ENCODE results near the gene CIT. TPM values are rescaled to one million over a fixed set of nuclear protein-coding genes. Genes with fewer than 3 reads are reported as not detected.

The CIT gene
- total RNA-seq, 1 experiment from 2014 or later: 67.9 TPM

- no peaks in the 10 kb centered on the region for H3K4me1 ChIP-seq (ENCODE audit: control insufficient read depth, insufficient read depth, low read length)
- no TSS peak for BruUV-seq (replicated peaks)
- H3K27me3 ChIP-seq (ENCODE audit: control insufficient read depth, insufficient read depth, low read length): no peaks in the 10 kb centered on the region
- ATAC-seq (no peak), DNase-seq (ENCODE audit: low read depth, low spot score) (no peak)
- ChIA-PET CTCF (no interaction called here), POLR2A (no interaction called here)
- H3K36me3 ChIP-seq (ENCODE audit: control insufficient read depth, insufficient read depth, low read length): no peaks in the 10 kb centered on the region; the same call in 1 of the 2 replicates
- intact Hi-C loops (cut with micrococcal nuclease; ENCODE audit: unreplicated experiment) (no loop called here), in situ Hi-C loops (cut with HindIII; ENCODE audit: low pct_unique_long_range_greater_than_20kb, low sequenced_read_pairs) (no loop called here)
- no peak overlapping the region for H3K4me3 ChIP-seq (ENCODE audit: low read depth in 2 of 2, low read length in 2 of 2)
- no peaks in the 10 kb centered on the region for H3K9me3 ChIP-seq (ENCODE audit: control insufficient read depth, insufficient read depth, low read depth, low read length)
- TF ChIP-seq, protein P1, sequence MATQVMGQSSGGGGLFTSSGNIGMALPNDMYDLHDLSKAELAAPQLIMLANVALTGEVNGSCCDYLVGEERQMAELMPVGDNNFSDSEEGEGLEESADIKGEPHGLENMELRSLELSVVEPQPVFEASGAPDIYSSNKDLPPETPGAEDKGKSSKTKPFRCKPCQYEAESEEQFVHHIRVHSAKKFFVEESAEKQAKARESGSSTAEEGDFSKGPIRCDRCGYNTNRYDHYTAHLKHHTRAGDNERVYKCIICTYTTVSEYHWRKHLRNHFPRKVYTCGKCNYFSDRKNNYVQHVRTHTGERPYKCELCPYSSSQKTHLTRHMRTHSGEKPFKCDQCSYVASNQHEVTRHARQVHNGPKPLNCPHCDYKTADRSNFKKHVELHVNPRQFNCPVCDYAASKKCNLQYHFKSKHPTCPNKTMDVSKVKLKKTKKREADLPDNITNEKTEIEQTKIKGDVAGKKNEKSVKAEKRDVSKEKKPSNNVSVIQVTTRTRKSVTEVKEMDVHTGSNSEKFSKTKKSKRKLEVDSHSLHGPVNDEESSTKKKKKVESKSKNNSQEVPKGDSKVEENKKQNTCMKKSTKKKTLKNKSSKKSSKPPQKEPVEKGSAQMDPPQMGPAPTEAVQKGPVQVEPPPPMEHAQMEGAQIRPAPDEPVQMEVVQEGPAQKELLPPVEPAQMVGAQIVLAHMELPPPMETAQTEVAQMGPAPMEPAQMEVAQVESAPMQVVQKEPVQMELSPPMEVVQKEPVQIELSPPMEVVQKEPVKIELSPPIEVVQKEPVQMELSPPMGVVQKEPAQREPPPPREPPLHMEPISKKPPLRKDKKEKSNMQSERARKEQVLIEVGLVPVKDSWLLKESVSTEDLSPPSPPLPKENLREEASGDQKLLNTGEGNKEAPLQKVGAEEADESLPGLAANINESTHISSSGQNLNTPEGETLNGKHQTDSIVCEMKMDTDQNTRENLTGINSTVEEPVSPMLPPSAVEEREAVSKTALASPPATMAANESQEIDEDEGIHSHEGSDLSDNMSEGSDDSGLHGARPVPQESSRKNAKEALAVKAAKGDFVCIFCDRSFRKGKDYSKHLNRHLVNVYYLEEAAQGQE (IDR thresholded peaks at IDR 0.05; ENCODE audit: insufficient read depth in 1 of 2, low read depth in 2 of 2, low read length in 1 of 2): no peak
- TF ChIP-seq TCF7L2 (IDR thresholded peaks at IDR 0.05; ENCODE audit: low read depth, low read length) (no peak), CTCF (IDR thresholded peaks at IDR 0.05) (no peak)
- H3K27ac ChIP-seq (ENCODE audit: low read length): no peak overlapping the region
Observed at GRCh38 chr12:119796292-119796691, 80.8 kb downstream of the CIT start.

DNA sequence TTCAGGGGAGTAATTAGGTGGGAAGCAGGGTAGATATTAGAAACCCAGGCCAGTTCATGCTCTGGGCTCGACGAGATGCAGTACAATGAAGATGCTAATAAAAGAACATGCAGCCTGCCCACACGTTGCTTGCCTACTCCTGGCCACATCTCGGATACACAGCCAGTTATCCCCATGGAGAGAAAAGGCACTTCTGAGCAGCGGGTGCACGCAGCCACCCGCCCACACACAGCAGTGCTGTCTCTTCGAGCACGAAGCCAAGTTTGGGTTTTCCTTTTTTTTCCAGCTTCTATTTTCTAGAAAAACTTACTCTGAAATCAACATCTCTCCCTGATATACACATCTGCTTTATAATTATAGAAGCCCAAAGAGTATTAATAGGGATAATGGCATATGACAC lies 85.7 kb downstream of the CIT start:
- no peaks in the 10 kb centered on the region for H3K9me3 ChIP-seq (ENCODE audit: control insufficient read depth, insufficient read depth, low read depth, low read length)
- no peak overlapping the region for H3K4me3 ChIP-seq (ENCODE audit: low read depth in 2 of 2, low read length in 2 of 2)
- ATAC-seq (no peak), DNase-seq (ENCODE audit: low read depth, low spot score) (no peak)
- intact Hi-C loops (cut with micrococcal nuclease; ENCODE audit: unreplicated experiment): no loop called here
- H3K36me3 ChIP-seq (ENCODE audit: control insufficient read depth, insufficient read depth, low read length): no peaks in the 10 kb centered on the region; the same call in 1 of the 2 replicates
- no peak for TF ChIP-seq SIN3A (IDR thresholded peaks at IDR 0.05; ENCODE audit: borderline replicate concordance, insufficient read depth, low read depth, low read length)
- TF ChIP-seq POLR2AphosphoS5 (IDR thresholded peaks at IDR 0.05; ENCODE audit: low read depth, low read length): no peak
- no peak for TF ChIP-seq CTCF (IDR thresholded peaks at IDR 0.05)
- TF ChIP-seq, protein P1 (IDR thresholded peaks at IDR 0.05; ENCODE audit: insufficient read depth in 1 of 2, low read depth in 2 of 2, low read length in 1 of 2): no peak
- ChIA-PET CTCF (no interaction called here), POLR2A (no interaction called here)
- in situ Hi-C loops (cut with HindIII; ENCODE audit: low pct_unique_long_range_greater_than_20kb, low sequenced_read_pairs): no loop called here
- H3K27ac ChIP-seq (ENCODE audit: low read length): no peak overlapping the region
- no peaks in the 10 kb centered on the region for H3K4me1 ChIP-seq (ENCODE audit: control insufficient read depth, insufficient read depth, low read length)
- H3K27me3 ChIP-seq (ENCODE audit: control insufficient read depth, insufficient read depth, low read length): no peaks in the 10 kb centered on the region
- BruUV-seq (replicated peaks): no TSS peak
